ENCODE data around the gene KCNC1.

Gene KCNC1

GRCh38 chr11:17695454-17696441 is 38.8 kb upstream of the KCNC1 start:
- no peak for TF ChIP-seq ZFP3 (CRISPR knock-in tag; IDR thresholded peaks at IDR 0.05)
- no peak for TF ChIP-seq SNAI2 (CRISPR knock-in tag; IDR thresholded peaks at IDR 0.05)
- TF ChIP-seq ISL1 (CRISPR knock-in tag; IDR thresholded peaks at IDR 0.05): no peak
- TF ChIP-seq PPARA (CRISPR knock-in tag; IDR thresholded peaks at IDR 0.05; ENCODE audit: borderline replicate concordance): no peak
- no peak for TF ChIP-seq ARNTL (CRISPR knock-in tag; IDR thresholded peaks at IDR 0.05; ENCODE audit: borderline replicate concordance, low read depth)
- TF ChIP-seq ZNF565 (CRISPR knock-in tag; conservative IDR thresholded peaks at IDR 0.05; ENCODE audit: low read depth): no peak
- no peak for TF ChIP-seq ZC3H10 (CRISPR knock-in tag; IDR thresholded peaks at IDR 0.05)
- TF ChIP-seq BACH2 (CRISPR knock-in tag; IDR thresholded peaks at IDR 0.05; ENCODE audit: borderline replicate concordance): no peak

GRCh38 chr11:17696741-17697140 is 37.8 kb upstream of the KCNC1 start:
- TF ChIP-seq ZC3H10 (CRISPR knock-in tag; IDR thresholded peaks at IDR 0.05) (no peak), CREB5 (CRISPR knock-in tag; IDR thresholded peaks at IDR 0.05; ENCODE audit: low read depth) (no peak), CSDC2 (CRISPR knock-in tag; IDR thresholded peaks at IDR 0.05) (no peak), BACH2 (CRISPR knock-in tag; IDR thresholded peaks at IDR 0.05; ENCODE audit: borderline replicate concordance) (no peak), CSRNP3 (CRISPR knock-in tag; IDR thresholded peaks at IDR 0.05) (no peak), ZFP3 (CRISPR knock-in tag; IDR thresholded peaks at IDR 0.05) (no peak), TOX (CRISPR knock-in tag; IDR thresholded peaks at IDR 0.05; ENCODE audit: borderline replicate concordance) (no peak), ZNF70 (CRISPR knock-in tag; IDR thresholded peaks at IDR 0.05) (no peak), SNAI2 (CRISPR knock-in tag; IDR thresholded peaks at IDR 0.05) (no peak), ISL1 (CRISPR knock-in tag; IDR thresholded peaks at IDR 0.05) (no peak), ARNTL (CRISPR knock-in tag; IDR thresholded peaks at IDR 0.05; ENCODE audit: borderline replicate concordance, low read depth) (no peak), PATZ1 (CRISPR knock-in tag; IDR thresholded peaks at IDR 0.05; ENCODE audit: borderline replicate concordance) (no peak)
- no peak for ATAC-seq

More at GRCh38 chr11:17695454-17696441, 38.8 kb upstream of the KCNC1 start:
- ATAC-seq: no peak

- ATAC-seq: no peak; the same call in 2 of the 3 replicates
- TF ChIP-seq TOX (CRISPR knock-in tag; IDR thresholded peaks at IDR 0.05; ENCODE audit: borderline replicate concordance) (no peak), PATZ1 (CRISPR knock-in tag; IDR thresholded peaks at IDR 0.05; ENCODE audit: borderline replicate concordance) (no peak), CREB5 (CRISPR knock-in tag; IDR thresholded peaks at IDR 0.05; ENCODE audit: low read depth) (no peak), ZC3H10 (CRISPR knock-in tag; IDR thresholded peaks at IDR 0.05) (no peak), ZNF565 (CRISPR knock-in tag; conservative IDR thresholded peaks at IDR 0.05; ENCODE audit: low read depth) (no peak), OSR1 (CRISPR knock-in tag; IDR thresholded peaks at IDR 0.05) (no peak), CSRNP3 (CRISPR knock-in tag; IDR thresholded peaks at IDR 0.05) (no peak), PPARA (CRISPR knock-in tag; IDR thresholded peaks at IDR 0.05; ENCODE audit: borderline replicate concordance) (no peak), GLIS3 (CRISPR knock-in tag; IDR thresholded peaks at IDR 0.05) (no peak), POU6F1 (CRISPR knock-in tag; IDR thresholded peaks at IDR 0.05; ENCODE audit: borderline replicate concordance, low read depth) (no peak), ISL1 (CRISPR knock-in tag; IDR thresholded peaks at IDR 0.05) (no peak), CSDC2 (CRISPR knock-in tag; IDR thresholded peaks at IDR 0.05) (no peak), ARNTL (CRISPR knock-in tag; IDR thresholded peaks at IDR 0.05; ENCODE audit: borderline replicate concordance, low read depth) (no peak), BACH2 (CRISPR knock-in tag; IDR thresholded peaks at IDR 0.05; ENCODE audit: borderline replicate concordance) (no peak), ZFP30 (CRISPR knock-in tag; IDR thresholded peaks at IDR 0.05) (no peak), ZNF70 (CRISPR knock-in tag; IDR thresholded peaks at IDR 0.05) (no peak), ESRRG (CRISPR knock-in tag; IDR thresholded peaks at IDR 0.05) (no peak), ZNF8 (CRISPR knock-in tag; IDR thresholded peaks at IDR 0.05) (no peak), ZFP3 (CRISPR knock-in tag; IDR thresholded peaks at IDR 0.05) (no peak)
Observed at GRCh38 chr11:17697175-17697949, 37.2 kb upstream of the KCNC1 start.
